CD8-positive, alpha-beta memory T cell (primary cell): ENCODE results near the gene NAGLU. TPM values are rescaled to one million over a fixed set of nuclear protein-coding genes. Genes with fewer than 3 reads are reported as not detected.

Experiments used
- CTCF ChIA-PET: fragments of 350-600 bp; sonication (Branson Sonifier 250); formaldehyde crosslinking; loops from one replicate; lab custom pipeline; 2021; ENCODE audit warnings: antibody characterized with exemption; lab: Charles Lee
- POLR2A ChIA-PET: fragments of 350-600 bp; sonication (Branson Sonifier 250); formaldehyde crosslinking; loops from one replicate; lab custom pipeline; 2021; ENCODE audit warnings: antibody characterized with exemption; lab: Charles Lee
- DNase-seq, 5 donors: peaks; one replicate each; pipeline versions ENCODE4 v3.0.0 to v3.0.0-alpha.2; 2020 to 2022; ENCODE audit warnings: mixed read lengths in 1 of 5
- H3K27ac ChIP-seq: one replicate; pipeline ENCODE4 v1.7.0; 2013; ENCODE audit warnings: low read depth, mild to moderate bottlenecking, low read length, moderate library complexity
- H3K27me3 ChIP-seq: 2 replicates; pipeline ENCODE4 v1.7.0; 2013; ENCODE audit warnings: low read length, mild to moderate bottlenecking; ENCODE audit not compliant: insufficient read depth, poor library complexity, severe bottlenecking
- H3K36me3 ChIP-seq: 2 replicates; pipeline ENCODE4 v1.7.0; 2013; ENCODE audit warnings: mild to moderate bottlenecking, low read length, moderate library complexity; ENCODE audit not compliant: insufficient read depth
- H3K4me1 ChIP-seq: 2 replicates; pipeline ENCODE4 v1.7.0; 2013; ENCODE audit warnings: mild to moderate bottlenecking, low read length, moderate library complexity; ENCODE audit not compliant: insufficient read depth
- H3K4me3 ChIP-seq: 2 replicates; pipeline ENCODE4 v1.7.0; 2013; ENCODE audit warnings: mild to moderate bottlenecking, low read length
- H3K9me3 ChIP-seq: 2 replicates; pipeline ENCODE4 v1.7.0; 2013; ENCODE audit warnings: mild to moderate bottlenecking, low read length
- H3K27ac Mint-ChIP-seq, 8 donors: one replicate each; pipeline ENCODE4 v1.8.0; 2020 to 2021; ENCODE audit warnings: mixed read lengths in 8 of 8, mild to moderate bottlenecking in 6 of 8, inconsistent platforms in 3 of 8, moderate library complexity in 3 of 8
- H3K27me3 Mint-ChIP-seq, 2 donors: one replicate each; pipeline ENCODE4 v1.8.0; 2020 to 2021; ENCODE audit warnings: mixed read lengths in 2 of 2, mild to moderate bottlenecking in 1 of 2, moderate library complexity in 1 of 2
- H3K36me3 Mint-ChIP-seq, 3 donors: one replicate each; pipeline ENCODE4 v1.8.0; 2020 to 2021; ENCODE audit warnings: mixed read lengths in 3 of 3, inconsistent platforms in 1 of 3, mild to moderate bottlenecking in 1 of 3
- H3K4me1 Mint-ChIP-seq, 3 donors: one replicate each; pipeline ENCODE4 v1.8.0; 2020 to 2021; ENCODE audit warnings: mixed read lengths in 3 of 3, inconsistent platforms in 1 of 3, mild to moderate bottlenecking in 1 of 3
- H3K4me3 Mint-ChIP-seq, 7 donors: one replicate each; pipeline ENCODE4 v1.8.0; 2020 to 2021; ENCODE audit warnings: mixed read lengths in 7 of 7, mild to moderate bottlenecking in 6 of 7, moderate library complexity in 4 of 7, inconsistent platforms in 2 of 7
- H3K9me3 Mint-ChIP-seq, 5 donors: one replicate each; pipeline ENCODE4 v1.8.0; 2020 to 2022; ENCODE audit warnings: mixed read lengths in 5 of 5, mild to moderate bottlenecking in 3 of 5, moderate library complexity in 2 of 5, inconsistent platforms in 1 of 5
- polyA plus RNA-seq: library from polyadenylated mRNA; unstranded; fragments of 300-500 nt; fragmentation: Illumina TruSeq; gene quantifications from one replicate; pipeline ENCODE4 v1.2.3, GENCODE V29; 2021
- total RNA-seq, 2 experiments: library from RNA; stranded (reverse); gene quantifications; one replicate each; pipeline ENCODE4 v1.2.3, GENCODE V29; 2021

NAGLU gene
- total and polyA plus RNA-seq, 3 experiments from 2014 or later, result 15.8 to 17.4 (median 17.0) TPM

GRCh38 chr17:42514867-42515266, 21.2 kb upstream of the NAGLU start:
- POLR2A ChIA-PET, result interaction anchor here (0.6 to 0.7 kb wide), 2 partner anchors 67 to 330 kb away, joined by 4 read pairs; no protein-coding TSS in a partner anchor
- H3K27ac Mint-ChIP-seq, result no peak overlapping the region
- DNase-seq, result no peak

GRCh38 chr17:42517516-42517915, 18.5 kb upstream of the NAGLU start:
- no peaks in the 10 kb centered on the region for H3K9me3 Mint-ChIP-seq
- Histone ChIP-seq H3K27me3 (no peaks in the 10 kb centered on the region), H3K36me3 (no peaks in the 10 kb centered on the region), H3K9me3 (no peaks in the 10 kb centered on the region), H3K4me3 (no peak overlapping the region), H3K4me1 (peaks cover 4% of the 10 kb centered on the region), H3K27ac (no peak overlapping the region)
- no peak overlapping the region for H3K4me3 Mint-ChIP-seq
- peaks cover 0 to 1% (median 0%) of the 10 kb centered on the region in 3 donors for H3K36me3 Mint-ChIP-seq
- CTCF ChIA-PET, result interaction anchor here (0.6 to 4.0 kb wide), 24 partner anchors 10 to 231 kb away, joined by 3 to 21 read pairs (median 5); partner anchors contain the start of gene CAVIN1
- POLR2A ChIA-PET, result no interaction called here
- peaks cover 0 to 2% of the 10 kb centered on the region in 2 donors for H3K27me3 Mint-ChIP-seq
- peaks cover 2 to 7% (median 7%) of the 10 kb centered on the region in 3 donors for H3K4me1 Mint-ChIP-seq
- peak overlapping the region in 2 of 8 donors; percentile 24 to 44 for H3K27ac Mint-ChIP-seq
- peak; percentile 69 to 85 (median 76) for DNase-seq

More at GRCh38 chr17:42514867-42515266, 21.2 kb upstream of the NAGLU start:
- no peak overlapping the region for H3K4me3 Mint-ChIP-seq
- Histone ChIP-seq H3K27ac (no peak overlapping the region), H3K36me3 (no peaks in the 10 kb centered on the region), H3K4me3 (no peak overlapping the region), H3K9me3 (no peaks in the 10 kb centered on the region), H3K27me3 (no peaks in the 10 kb centered on the region), H3K4me1 (peaks cover 4% of the 10 kb centered on the region)
- H3K9me3 Mint-ChIP-seq, result no peaks in the 10 kb centered on the region
- H3K4me1 Mint-ChIP-seq, result peaks cover 2 to 7% (median 7%) of the 10 kb centered on the region in 3 donors
- H3K27me3 Mint-ChIP-seq, result peaks cover 7 to 15% of the 10 kb centered on the region in 2 donors
- H3K36me3 Mint-ChIP-seq, result peaks cover 0 to 2% (median 0%) of the 10 kb centered on the region in 3 donors
- CTCF ChIA-PET, result interaction anchor here (0.8 to 3.0 kb wide), 6 partner anchors 12 to 192 kb away, joined by 3 to 12 read pairs (median 4); partner anchors contain the start of gene NAGLU

GRCh38 chr17:42518046-42518754, 17.8 kb upstream of the NAGLU start:
- Histone ChIP-seq H3K27ac (peak overlapping the region; percentile 33), H3K36me3 (no peaks in the 10 kb centered on the region), H3K4me1 (peaks cover 4% of the 10 kb centered on the region), H3K27me3 (no peaks in the 10 kb centered on the region), H3K4me3 (no peak overlapping the region), H3K9me3 (no peaks in the 10 kb centered on the region)
- peak overlapping the region in 2 of 8 donors; percentile 15 to 24 for H3K27ac Mint-ChIP-seq
- H3K9me3 Mint-ChIP-seq, result no peaks in the 10 kb centered on the region
- H3K27me3 Mint-ChIP-seq, result peaks cover 0 to 2% of the 10 kb centered on the region in 2 donors
- no peak overlapping the region for H3K4me3 Mint-ChIP-seq
- peaks cover 0 to 1% (median 0%) of the 10 kb centered on the region in 3 donors for H3K36me3 Mint-ChIP-seq
- ChIA-PET POLR2A (no interaction called here), CTCF (interaction anchor here (0.6 to 4.0 kb wide), 26 partner anchors 9 to 232 kb away, joined by 3 to 21 read pairs (median 5); partner anchors contain the start of gene CAVIN1)
- DNase-seq, result no peak
- H3K4me1 Mint-ChIP-seq, result peaks cover 2 to 7% (median 7%) of the 10 kb centered on the region in 3 donors

- no peaks in the 10 kb centered on the region for H3K27me3 ChIP-seq
- Mint-ChIP-seq H3K4me3 (no peak overlapping the region), H3K27me3 (no peaks in the 10 kb centered on the region), H3K27ac (peak overlapping the region in 1 of 8 donors; percentile 15), H3K9me3 (no peaks in the 10 kb centered on the region), H3K36me3 (peaks cover 0 to 1% (median 0%) of the 10 kb centered on the region in 3 donors), H3K4me1 (peaks cover 2 to 7% (median 7%) of the 10 kb centered on the region in 3 donors)
- no peak overlapping the region for H3K4me3 ChIP-seq
- H3K36me3 ChIP-seq, result no peaks in the 10 kb centered on the region
- DNase-seq, result no peak
- H3K9me3 ChIP-seq, result no peaks in the 10 kb centered on the region
- H3K27ac ChIP-seq, result peak overlapping the region; percentile 33
- ChIA-PET CTCF (interaction anchor here (0.8 to 4.0 kb wide), 15 partner anchors 8 to 202 kb away, joined by 3 to 21 read pairs (median 7); partner anchors contain the start of gene CAVIN1), POLR2A (no interaction called here)
- peaks cover 4% of the 10 kb centered on the region for H3K4me1 ChIP-seq
Observed at GRCh38 chr17:42518755-42519545, 17.1 kb upstream of the NAGLU start.

GRCh38 chr17:42519546-42520491, 16.2 kb upstream of the NAGLU start:
- CTCF ChIA-PET, result interaction anchor here (0.8 to 4.0 kb wide), 12 partner anchors 63 to 198 kb away, joined by 3 to 21 read pairs (median 4); partner anchors contain the start of gene CAVIN1
- DNase-seq, result no peak
- H3K27me3 Mint-ChIP-seq, result no peaks in the 10 kb centered on the region
- no peak overlapping the region for H3K27ac Mint-ChIP-seq
- no peaks in the 10 kb centered on the region for H3K9me3 Mint-ChIP-seq
- Histone ChIP-seq H3K9me3 (no peaks in the 10 kb centered on the region), H3K4me3 (no peak overlapping the region), H3K27ac (peak overlapping the region; percentile 33), H3K4me1 (peaks cover 4% of the 10 kb centered on the region), H3K36me3 (no peaks in the 10 kb centered on the region), H3K27me3 (no peaks in the 10 kb centered on the region)
- POLR2A ChIA-PET, result interaction anchor here (1.4 kb wide), 1 partner anchor 10 kb away, joined by 3 read pairs; no protein-coding TSS in a partner anchor
- peaks cover 4 to 16% (median 13%) of the 10 kb centered on the region in 3 donors for H3K4me1 Mint-ChIP-seq
- H3K4me3 Mint-ChIP-seq, result no peak overlapping the region
- H3K36me3 Mint-ChIP-seq, result peaks cover 0 to 1% (median 0%) of the 10 kb centered on the region in 3 donors

- Mint-ChIP-seq H3K4me1 (peaks cover 6 to 20% (median 17%) of the 10 kb centered on the region in 3 donors), H3K36me3 (peaks cover 0 to 1% (median 0%) of the 10 kb centered on the region in 3 donors), H3K9me3 (no peaks in the 10 kb centered on the region), H3K27ac (no peak overlapping the region), H3K4me3 (no peak overlapping the region), H3K27me3 (peaks cover 0 to 3% of the 10 kb centered on the region in 2 donors)
- no peaks in the 10 kb centered on the region for H3K9me3 ChIP-seq
- DNase-seq, result peak in 1 of 5 donors; percentile 48
- ChIA-PET POLR2A (interaction anchor here (1.4 kb wide), 1 partner anchor 10 kb away, joined by 3 read pairs; no protein-coding TSS in a partner anchor), CTCF (interaction anchor here (0.8 to 4.0 kb wide), 9 partner anchors 64 to 199 kb away, joined by 3 to 21 read pairs (median 4); no protein-coding TSS in a partner anchor)
- H3K36me3 ChIP-seq, result no peaks in the 10 kb centered on the region
- peaks cover 4% of the 10 kb centered on the region for H3K4me1 ChIP-seq
- no peak overlapping the region for H3K4me3 ChIP-seq
- no peak overlapping the region for H3K27ac ChIP-seq
- H3K27me3 ChIP-seq, result no peaks in the 10 kb centered on the region
Observed at GRCh38 chr17:42520540-42520951, 15.5 kb upstream of the NAGLU start.
